GM20000 (cell line): ENCODE results near the gene ZNF407.

Source experiments
- DNase-seq: peaks from one replicate; pipeline ENCODE4 v3.0.0; 2012; ENCODE audit warnings: low spot score
- CTCF ChIP-seq: IDR thresholded peaks from 2 replicates; pipeline ENCODE4 v1.5.1; 2012; ENCODE audit warnings: mild to moderate bottlenecking, control low read depth; ENCODE audit errors: extremely low read depth, missing control alignments

Gene ZNF407

GRCh38 chr18:74928194-74928968, 330.7 kb downstream of the ZNF407 start:
- TF ChIP-seq CTCF, result no peak
- no peak for DNase-seq

GRCh38 chr18:74929110-74929509, 331.4 kb downstream of the ZNF407 start:
- no peak for DNase-seq

GRCh38 chr18:74930616-74931015, 332.9 kb downstream of the ZNF407 start:
- TF ChIP-seq CTCF, result no peak

More at GRCh38 chr18:74929110-74929509, 331.4 kb downstream of the ZNF407 start:
- TF ChIP-seq CTCF, result no peak

GRCh38 chr18:74933930-74934329, 336.3 kb downstream of the ZNF407 start:
- no peak for DNase-seq
- TF ChIP-seq CTCF, result no peak

More at GRCh38 chr18:74930616-74931015, 332.9 kb downstream of the ZNF407 start:
- no peak for DNase-seq

GRCh38 chr18:74935434-74935833, 337.8 kb downstream of the ZNF407 start:
- DNase-seq, result no peak
- no peak for TF ChIP-seq CTCF

- no peak for TF ChIP-seq CTCF
- DNase-seq, result no peak
Measured at GRCh38 chr18:74936343-74936742, 338.7 kb downstream of the ZNF407 start.

- no peak for DNase-seq
- TF ChIP-seq CTCF, result no peak
Measured at GRCh38 chr18:74937291-74937690, 339.6 kb downstream of the ZNF407 start.
